Mesodermal cell (in vitro differentiated cells): ENCODE measurements around the gene ABL1.
"Not testable (repeated sequence)": the region's sequence is repeated elsewhere in the genome, so short reads cannot be mapped to it uniquely, and the experiment has no call there.

ENCODE experiments used
- H3K27ac ChIP-seq: 2 replicates; pipeline ENCODE4 v1.7.0; 2013; ENCODE audit warnings: mild to moderate bottlenecking, low read depth, low read length, moderate library complexity; ENCODE audit not compliant: severe bottlenecking
- H3K36me3 ChIP-seq: 2 replicates; pipeline ENCODE4 v1.7.1; 2013; ENCODE audit warnings: mild to moderate bottlenecking, low read length, moderate library complexity; ENCODE audit not compliant: control insufficient read depth, insufficient read depth
- H3K4me1 ChIP-seq: one replicate; pipeline ENCODE4 v1.7.1; 2013; ENCODE audit warnings: mild to moderate bottlenecking, low read length; ENCODE audit not compliant: insufficient read depth, control insufficient read depth, poor library complexity, severe bottlenecking
- H3K4me3 ChIP-seq: 2 replicates; pipeline ENCODE4 v1.7.0; 2013; ENCODE audit warnings: low read length, control low read depth, mild to moderate bottlenecking; ENCODE audit not compliant: insufficient read depth, poor library complexity, severe bottlenecking; ENCODE audit errors: extremely low read depth
- H3K9me3 ChIP-seq: 2 replicates; pipeline ENCODE4 v1.7.1; 2013; ENCODE audit warnings: mild to moderate bottlenecking, low read length, moderate library complexity; ENCODE audit not compliant: control insufficient read depth
- WGBS, 2 experiments: methylation state at CpG; one replicate each; pipeline ENCODE4 v1.1.5; 2013; ENCODE audit warnings: missing lambda C conversion rate in 2 of 2; ENCODE audit not compliant: insufficient coverage in 2 of 2; 5-methylcytosine and 5-hydroxymethylcytosine counted together

Gene ABL1

DNA sequence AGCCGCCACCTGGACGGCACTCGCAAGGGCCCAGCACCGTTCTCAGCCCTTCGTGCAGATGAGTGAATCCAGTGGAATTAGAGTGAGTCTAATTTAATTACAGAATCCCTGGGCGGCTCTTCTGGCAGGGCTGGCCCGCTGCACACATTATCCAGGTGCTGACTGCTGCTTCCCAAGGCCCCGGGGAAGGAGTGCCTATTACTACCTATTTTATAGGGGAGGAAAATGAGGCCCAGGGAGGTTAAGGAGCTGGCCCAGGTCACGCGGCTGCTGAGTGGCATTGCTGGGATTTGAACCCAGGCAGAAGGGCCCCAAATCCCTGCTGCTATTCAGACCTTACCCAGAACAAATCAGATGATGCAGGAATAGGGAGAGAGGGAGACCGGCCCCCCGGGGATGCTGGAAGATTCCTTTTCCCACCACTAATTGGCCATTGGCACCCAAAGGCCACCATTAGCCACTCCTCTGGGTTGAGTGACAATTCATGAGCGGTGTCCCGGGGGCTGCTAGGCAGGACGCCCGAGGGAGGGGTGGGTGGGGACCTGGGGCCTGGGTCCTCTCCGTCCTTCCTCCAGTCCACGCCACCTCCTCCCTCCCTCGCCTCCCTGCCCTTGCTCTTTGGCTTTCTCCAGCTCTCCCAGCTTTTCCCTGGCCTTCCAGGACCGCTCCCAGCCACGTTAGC, 71.8 kb downstream of the ABL1 start:
- Histone ChIP-seq H3K27ac (no peak overlapping the region), H3K4me1 (peaks cover 5% of the 10 kb centered on the region), H3K36me3 (no peaks in the 10 kb centered on the region), H3K9me3 (no peaks in the 10 kb centered on the region), H3K4me3 (no peak overlapping the region)
- 80 to 83% methylated on average over 9 to 14 of the region's 21 CpGs for WGBS, 2 experiments

DNA sequence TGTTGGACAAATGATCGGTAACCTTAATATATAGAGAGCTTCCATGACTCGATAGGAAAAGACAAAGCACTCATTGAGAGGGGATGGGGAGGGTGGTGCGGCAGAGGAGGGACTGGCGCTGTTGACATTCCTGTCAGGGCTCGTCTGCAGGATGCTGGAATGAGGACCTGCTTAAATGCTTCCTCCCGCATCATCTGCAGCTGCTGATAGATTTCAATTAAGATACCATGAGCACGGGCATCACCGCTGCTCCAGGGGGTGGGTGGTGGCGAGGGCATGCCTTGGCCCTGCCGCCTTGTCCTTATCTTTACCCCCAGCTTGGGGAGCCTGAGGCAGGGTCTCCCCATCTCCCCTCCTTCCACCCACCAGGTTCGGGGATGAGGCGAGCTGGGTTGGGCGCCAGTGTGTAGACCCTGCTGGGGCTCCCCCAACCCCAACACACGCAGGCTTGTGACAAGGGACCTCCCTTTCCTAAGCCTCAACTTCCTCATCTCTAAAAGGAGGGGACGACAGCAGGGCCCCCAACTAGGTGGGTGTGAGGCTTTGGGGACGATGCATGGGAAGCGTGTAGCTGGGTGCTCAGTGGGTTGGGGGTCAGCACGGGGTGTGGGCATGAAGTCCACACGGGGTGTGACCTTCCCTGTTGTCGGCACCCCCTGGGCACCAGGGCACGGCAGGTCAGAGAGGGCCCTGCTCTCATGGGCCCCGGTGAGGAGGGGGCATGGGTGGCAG, 73.3 kb downstream of the ABL1 start:
- Histone ChIP-seq H3K36me3 (no peaks in the 10 kb centered on the region), H3K4me1 (peaks cover 10% of the 10 kb centered on the region), H3K9me3 (no peaks in the 10 kb centered on the region), H3K4me3 (no peak overlapping the region), H3K27ac (no peak overlapping the region)
- WGBS, 2 experiments: 74 to 79% methylated on average over 9 to 11 of the region's 22 CpGs

DNA sequence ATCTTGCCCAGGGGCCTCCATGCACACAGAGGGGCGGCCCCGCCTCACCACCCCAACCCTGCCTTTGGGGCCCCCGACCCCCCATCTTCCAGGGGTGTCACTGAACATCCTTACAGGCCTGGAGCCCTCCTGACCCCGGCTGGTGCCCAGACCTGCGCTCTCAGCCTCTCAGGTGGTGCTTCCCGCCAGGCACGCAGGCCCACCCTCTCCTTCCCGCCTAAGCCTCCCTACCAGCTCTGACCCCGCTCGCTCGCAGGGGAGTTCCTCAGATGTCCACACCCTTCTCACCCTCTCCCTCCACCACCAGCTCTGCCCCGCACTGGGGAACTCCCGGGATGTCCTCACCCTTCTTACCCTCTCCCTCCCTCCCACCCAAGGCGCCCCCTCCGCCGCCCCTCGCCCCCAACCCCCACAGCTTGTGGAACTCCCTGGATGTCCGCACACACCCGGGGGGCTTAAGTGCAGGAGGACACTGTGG, 73.9 kb downstream of the ABL1 start:
- H3K9me3 ChIP-seq: no peaks in the 10 kb centered on the region
- no peak overlapping the region for H3K27ac ChIP-seq
- H3K4me3 ChIP-seq: no peak overlapping the region
- 73 to 78% methylated on average over 4 to 13 of the region's 19 CpGs for WGBS, 2 experiments
- no peaks in the 10 kb centered on the region for H3K36me3 ChIP-seq
- H3K4me1 ChIP-seq: peaks cover 14% of the 10 kb centered on the region

DNA sequence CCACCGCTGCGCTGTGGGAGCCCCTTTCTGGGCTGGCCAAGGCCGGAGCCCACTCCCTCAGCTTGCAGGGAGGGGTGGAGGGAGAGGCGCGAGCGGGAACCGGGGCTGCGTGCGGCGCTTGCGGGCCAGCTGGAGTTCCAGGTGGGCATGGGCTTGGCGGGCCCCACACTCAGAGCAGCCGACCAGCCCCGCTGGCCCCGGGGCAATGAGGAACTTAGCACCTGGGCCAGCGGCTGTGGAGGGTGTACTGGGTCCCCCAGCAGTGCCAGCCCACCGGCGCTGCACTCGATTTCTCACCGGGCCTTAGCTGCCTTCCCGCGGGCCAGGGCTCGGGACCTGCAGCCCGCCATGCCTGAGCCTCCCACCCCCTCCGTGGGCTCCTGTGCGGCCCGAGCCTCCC, 75.0 kb downstream of the ABL1 start:
- H3K4me3 ChIP-seq, H3K27ac ChIP-seq, H3K9me3 ChIP-seq, H3K36me3 ChIP-seq: not testable (repeated sequence)
- H3K4me1 ChIP-seq: peaks cover 14% of the 10 kb centered on the region
- WGBS, 2 experiments: 95 to 96% methylated on average over 8 to 23 of the region's 27 CpGs

DNA sequence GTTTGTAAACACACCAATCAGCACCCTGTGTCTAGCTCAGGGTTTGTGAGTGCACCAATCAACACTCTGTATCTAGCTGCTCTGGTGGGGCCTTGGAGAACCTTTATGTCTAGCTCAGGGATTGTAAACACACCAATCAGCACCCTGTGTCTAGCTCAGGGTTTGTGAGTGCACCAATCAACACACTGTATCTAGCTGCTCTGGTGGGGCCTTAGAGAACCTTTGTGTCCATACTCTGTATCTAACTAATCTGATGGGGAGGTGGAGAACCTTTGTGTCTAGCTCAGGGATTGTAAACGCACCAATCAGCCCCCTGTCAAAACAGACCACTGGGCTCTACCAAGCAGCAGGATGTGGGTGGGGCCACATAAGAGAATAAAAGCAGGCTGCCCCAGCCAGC, 75.6 kb downstream of the ABL1 start:
- peaks cover 14% of the 10 kb centered on the region for H3K4me1 ChIP-seq
- not testable (repeated sequence) for H3K27ac ChIP-seq, H3K9me3 ChIP-seq, H3K4me3 ChIP-seq, H3K36me3 ChIP-seq
- 83 to 86% methylated on average over 1 of the region's 1 CpG for WGBS, 2 experiments

DNA sequence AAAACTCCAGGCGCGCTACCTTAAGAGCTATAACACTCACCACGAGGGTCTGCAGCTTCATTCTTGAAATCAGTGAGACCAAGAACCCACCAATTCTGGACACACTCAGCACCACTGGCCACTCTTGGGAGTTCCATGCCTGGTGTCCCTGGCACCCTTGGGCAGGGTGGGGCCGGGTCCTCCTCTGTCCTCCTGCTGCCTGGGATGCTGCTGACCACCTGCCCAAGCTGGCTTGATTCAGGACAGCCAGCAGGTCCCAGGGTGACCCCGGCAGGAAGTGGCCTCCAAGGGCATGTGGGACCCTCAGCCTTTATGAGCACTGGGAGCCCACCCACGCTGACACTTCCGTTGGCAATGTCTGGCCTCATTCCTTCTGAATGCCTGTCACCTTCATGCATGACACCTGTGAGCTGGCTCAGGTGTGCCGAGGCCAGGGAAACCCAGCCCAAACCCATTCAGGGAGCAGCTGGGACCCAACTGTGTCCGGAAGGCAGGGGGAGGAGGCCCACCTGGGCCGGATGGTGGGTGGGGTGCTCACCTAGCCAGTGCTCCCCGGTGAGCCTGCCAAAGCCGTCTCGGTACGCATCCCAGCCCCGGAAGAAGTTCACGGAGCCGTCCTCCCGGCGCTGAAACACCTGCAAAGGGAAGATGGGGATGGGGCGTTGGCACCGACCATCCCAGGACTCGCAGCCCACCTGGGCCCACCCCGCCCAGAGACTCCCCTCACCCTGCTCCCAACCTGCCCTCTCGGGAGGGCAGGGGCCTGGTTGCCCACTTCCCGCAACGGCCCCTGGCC, 76.4 kb downstream of the ABL1 start:
- 94 to 97% methylated on average over 19 to 26 of the region's 26 CpGs for WGBS, 2 experiments
- Histone ChIP-seq H3K9me3 (no peaks in the 10 kb centered on the region), H3K27ac (no peak overlapping the region), H3K4me3 (no peak overlapping the region), H3K36me3 (no peaks in the 10 kb centered on the region), H3K4me1 (peaks cover 14% of the 10 kb centered on the region)

DNA sequence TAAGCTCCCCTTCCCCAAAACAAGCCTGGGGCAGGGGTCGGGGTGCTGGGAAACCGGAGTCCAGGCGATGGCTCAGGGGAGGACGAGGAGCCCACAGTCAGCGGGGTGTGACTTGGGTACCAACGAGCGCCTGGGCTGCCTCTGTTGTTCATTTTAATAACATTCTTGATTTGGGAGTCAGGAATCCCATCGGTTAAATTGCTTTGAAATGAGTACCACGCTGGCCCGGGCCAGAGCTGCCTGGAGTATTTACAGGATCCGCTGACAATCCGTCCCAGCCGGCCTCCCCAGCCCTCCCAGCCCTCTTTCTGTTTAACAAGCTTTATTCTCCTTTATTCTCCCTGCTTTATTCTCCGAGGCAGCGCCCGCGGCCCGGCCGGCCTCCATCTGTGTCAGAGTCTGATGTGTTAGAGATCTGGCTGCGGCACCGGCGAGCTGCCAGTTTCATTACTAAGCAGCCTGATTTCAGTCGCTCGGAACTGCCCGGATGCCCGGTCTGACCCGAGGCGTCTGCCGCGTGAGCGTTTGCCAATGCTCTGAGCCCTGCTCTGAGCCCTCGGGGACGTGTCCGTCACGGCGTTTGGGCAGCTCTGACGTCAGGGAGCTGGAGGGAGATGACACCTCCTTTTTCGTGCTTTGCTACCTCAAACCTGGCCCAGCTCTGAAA, 78.0 kb downstream of the ABL1 start:
- Histone ChIP-seq H3K9me3 (no peaks in the 10 kb centered on the region), H3K4me3 (no peak overlapping the region), H3K4me1 (peaks cover 10% of the 10 kb centered on the region), H3K27ac (no peak overlapping the region), H3K36me3 (no peaks in the 10 kb centered on the region)
- 76 to 84% methylated on average over 32 to 37 of the region's 38 CpGs for WGBS, 2 experiments

DNA sequence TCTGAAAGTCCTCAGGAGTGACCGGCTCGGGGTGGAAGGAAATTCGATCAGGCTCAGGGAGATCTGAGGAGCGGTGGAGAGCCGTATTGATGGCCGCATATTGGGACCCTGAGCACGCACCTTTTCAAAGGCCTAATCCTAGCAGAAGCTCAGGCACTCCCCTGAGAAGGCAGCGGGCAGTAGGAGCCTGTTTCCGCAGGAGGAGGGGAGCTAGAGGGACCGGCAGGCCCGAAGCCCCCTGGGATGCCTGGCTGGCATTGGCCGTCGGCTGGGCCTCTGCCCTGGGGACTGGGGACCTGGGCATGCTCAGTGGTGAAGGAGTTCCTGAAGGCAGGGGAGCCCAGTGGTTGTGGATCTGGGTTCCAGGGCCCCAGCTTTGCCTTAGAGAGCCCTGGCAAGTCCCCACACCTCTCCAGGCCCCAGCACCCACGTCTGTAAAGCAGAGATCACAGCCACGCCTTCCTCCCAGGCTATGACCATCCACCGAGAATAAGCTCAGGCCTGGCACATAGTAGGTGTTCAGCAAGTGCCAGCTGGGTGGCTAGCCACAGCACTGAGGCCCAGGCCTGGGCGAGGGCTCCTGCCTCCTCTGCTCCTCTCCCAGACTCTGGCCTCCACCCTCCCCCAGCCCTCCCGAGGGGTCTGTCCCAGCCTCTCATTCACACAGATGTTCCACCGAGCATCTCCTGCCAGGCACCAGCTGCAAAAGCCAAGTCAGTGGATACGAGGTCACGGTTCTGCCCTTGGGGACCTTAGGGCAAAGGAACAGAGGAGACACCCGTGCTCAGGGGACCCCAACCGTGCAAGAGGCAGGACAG, 78.8 kb downstream of the ABL1 start:
- no peak overlapping the region for H3K4me3 ChIP-seq
- peaks cover 9% of the 10 kb centered on the region for H3K4me1 ChIP-seq
- no peaks in the 10 kb centered on the region for H3K36me3 ChIP-seq
- no peaks in the 10 kb centered on the region for H3K9me3 ChIP-seq
- 66 to 71% methylated on average over 15 to 19 of the region's 23 CpGs for WGBS, 2 experiments
- H3K27ac ChIP-seq: no peak overlapping the region

DNA sequence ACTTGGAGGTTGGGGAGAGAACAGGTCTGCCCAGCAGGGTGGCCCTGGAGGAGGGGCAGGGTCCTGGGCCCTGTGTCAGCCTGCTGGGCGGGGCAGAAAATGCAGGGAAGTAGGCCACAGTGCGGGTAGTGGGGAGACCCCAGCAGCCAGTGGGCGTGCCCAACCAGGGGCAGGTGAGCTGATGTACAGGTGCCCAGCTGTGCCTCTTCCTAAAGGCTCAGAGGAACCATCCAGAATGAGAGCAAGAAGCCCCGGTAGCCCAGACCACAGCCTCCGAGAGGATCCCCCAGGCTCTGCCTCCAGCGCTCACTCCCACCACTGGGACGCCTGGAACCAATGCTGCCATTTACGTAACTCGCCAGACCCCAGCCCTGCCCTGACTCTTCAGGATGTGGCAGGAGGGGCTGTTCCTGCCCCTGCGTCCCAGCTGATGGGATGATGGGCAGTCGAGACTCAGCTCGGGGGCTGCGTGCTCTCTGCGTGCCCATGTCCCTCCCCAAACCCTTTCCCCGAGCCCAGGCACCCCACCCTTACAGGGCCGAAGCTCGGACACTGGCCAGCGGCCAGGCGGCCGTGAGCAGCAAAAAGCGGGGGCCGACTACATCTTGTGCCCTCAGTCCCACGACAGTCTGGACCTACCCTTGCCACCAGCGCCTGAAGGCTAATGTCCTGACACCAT, 79.5 kb downstream of the ABL1 start:
- Histone ChIP-seq H3K36me3 (no peaks in the 10 kb centered on the region), H3K4me3 (no peak overlapping the region), H3K27ac (no peak overlapping the region), H3K9me3 (no peaks in the 10 kb centered on the region), H3K4me1 (peaks cover 9% of the 10 kb centered on the region)
- WGBS, 2 experiments: 88 to 90% methylated on average over 24 of the region's 24 CpGs
